NCI-H524 treated with DMSO at 0.1 percent for 48 hours (cell line): Measurements from ENCODE around the gene OTOP3.
"Not testable (repeated sequence)": the region's sequence is repeated elsewhere in the genome, so short reads cannot be mapped to it uniquely, and the experiment has no call there.

Source experiments
- DNase-seq: peaks from one replicate; lab custom pipeline; 2025; lab: John Stamatoyannopoulos, UW

Gene OTOP3

GRCh38 chr17:74935585-74936469 is at the start of gene OTOP3:
Gene OTOP3, plus strand, starts transcription at chr17:74935898. Its CDS starts 24 bp downstream, at chr17:74935922.
- DNase-seq, result peak; percentile 70

- DNase-seq, result no peak
Observed at GRCh38 chr17:74888469-74888868, 47.2 kb upstream of the OTOP3 start.

GRCh38 chr17:74890554-74890953 is 45.1 kb upstream of the OTOP3 start:
- DNase-seq, result no peak

- no peak for DNase-seq
Observed at GRCh38 chr17:74892013-74892841, 43.5 kb upstream of the OTOP3 start.

GRCh38 chr17:74892974-74893911 is 42.5 kb upstream of the OTOP3 start, which contains the start of gene FADS6:
Gene FADS6, minus strand, starts transcription at chr17:74893633. Its CDS starts 38 bp downstream, at chr17:74893595.
- DNase-seq, result no peak

- no peak for DNase-seq
Observed at GRCh38 chr17:74893936-74894671, 41.6 kb upstream of the OTOP3 start.

GRCh38 chr17:74898376-74898946 is 37.2 kb upstream of the OTOP3 start:
- DNase-seq, result no peak

GRCh38 chr17:74900208-74900607 is 35.5 kb upstream of the OTOP3 start:
- no peak for DNase-seq

GRCh38 chr17:74901353-74902135 is 34.2 kb upstream of the OTOP3 start:
- no peak for DNase-seq

- DNase-seq, result no peak
Observed at GRCh38 chr17:74903034-74903433, 32.7 kb upstream of the OTOP3 start.

GRCh38 chr17:74903671-74904070 is 32.0 kb upstream of the OTOP3 start:
- no peak for DNase-seq

GRCh38 chr17:74904687-74905409 is 30.9 kb upstream of the OTOP3 start:
- DNase-seq, result no peak

GRCh38 chr17:74906214-74906793 is 29.4 kb upstream of the OTOP3 start:
- not testable (repeated sequence) for DNase-seq

GRCh38 chr17:74907012-74907411 is 28.7 kb upstream of the OTOP3 start:
- DNase-seq, result no peak

GRCh38 chr17:74909097-74909496 is 26.6 kb upstream of the OTOP3 start:
- DNase-seq, result not testable (repeated sequence)

GRCh38 chr17:74911423-74911822 is 24.3 kb upstream of the OTOP3 start:
- not testable (repeated sequence) for DNase-seq

GRCh38 chr17:74916136-74916850 is 19.4 kb upstream of the OTOP3 start:
- DNase-seq, result no peak

- DNase-seq, result no peak
Observed at GRCh38 chr17:74916851-74917199, 18.9 kb upstream of the OTOP3 start.
